Smooth muscle cell (in vitro differentiated cells): ENCODE data around the gene GPR161. TPM values are rescaled to one million over a fixed set of nuclear protein-coding genes. Genes with fewer than 3 reads are reported as not detected.
A peak's percentile ranks its signal among the peaks of the same experiment; 100 is the strongest.

ENCODE experiments used
- DNase-seq: peaks from one replicate; lab custom pipeline; 2025; ENCODE audit not compliant: unreplicated experiment; lab: John Stamatoyannopoulos, UW
- H2AFZ ChIP-seq: fragments of 200-600 bp; sonication (generic); 2 replicates; pipeline ENCODE4 v1.6.0; 2016; ENCODE audit warnings: antibody characterized with exemption, low read depth, mild to moderate bottlenecking
- H3F3A ChIP-seq: fragments of 200-600 bp; sonication (generic); 2 replicates; pipeline ENCODE4 v1.6.0; 2017; ENCODE audit warnings: antibody characterized with exemption, low read depth
- H3K27ac ChIP-seq: fragments of 200-600 bp; sonication (generic); 2 replicates; pipeline ENCODE4 v1.5.1; 2016; ENCODE audit warnings: low read depth, mild to moderate bottlenecking
- H3K27me3 ChIP-seq: fragments of 200-600 bp; sonication (generic); 2 replicates; pipeline ENCODE4 v1.6.1; 2016; ENCODE audit warnings: low read depth, mild to moderate bottlenecking
- H3K36me3 ChIP-seq: fragments of 200-600 bp; sonication (generic); 2 replicates; pipeline ENCODE4 v1.5.1; 2016; ENCODE audit warnings: low read depth
- H3K4me1 ChIP-seq: fragments of 200-600 bp; sonication (generic); 2 replicates; pipeline ENCODE4 v1.5.1; 2016; ENCODE audit warnings: low read depth
- H3K4me2 ChIP-seq: fragments of 200-600 bp; sonication (generic); 2 replicates; pipeline ENCODE4 v1.6.0; 2016; ENCODE audit warnings: mild to moderate bottlenecking
- H3K4me3 ChIP-seq: fragments of 200-600 bp; sonication (generic); 2 replicates; pipeline ENCODE4 v1.5.1; 2016; ENCODE audit warnings: mild to moderate bottlenecking
- H3K79me2 ChIP-seq: fragments of 200-600 bp; sonication (generic); 2 replicates; pipeline ENCODE4 v1.6.0; 2016; ENCODE audit warnings: low read depth, mild to moderate bottlenecking
- H3K9ac ChIP-seq: fragments of 200-600 bp; sonication (generic); 2 replicates; pipeline ENCODE4 v1.6.0; 2016; ENCODE audit warnings: low read depth
- H3K9me3 ChIP-seq: fragments of 200-600 bp; sonication (generic); replicated peaks from 2 replicates; pipeline ENCODE4 v1.5.1; 2016; ENCODE audit warnings: low read depth
- H4K20me1 ChIP-seq: fragments of 200-600 bp; sonication (generic); 2 replicates; pipeline ENCODE4 v1.6.0; 2016; ENCODE audit warnings: low read depth
- CTCF ChIP-seq: fragments of 200-600 bp; sonication (generic); IDR thresholded peaks from 2 replicates; pipeline ENCODE4 v1.5.1; 2017; ENCODE audit warnings: borderline replicate concordance, mild to moderate bottlenecking, antibody characterized with exemption; ENCODE audit not compliant: insufficient read depth, poor library complexity, severe bottlenecking
- WGBS: methylation state at CpG from one replicate; pipeline ENCODE4 v1.1.7; 2016; ENCODE audit warnings: low lambda C conversion rate; 5-methylcytosine and 5-hydroxymethylcytosine counted together
- polyA plus RNA-seq: library from polyadenylated mRNA; unstranded; fragments of >200 nt; fragmentation: Nextera tagmentation; extraction: Ambion mirVana; gene quantifications from 2 replicates; pipeline ENCODE4 v1.2.1, GENCODE V29; 2016
- total RNA-seq: library from RNA; depleted of rRNA; stranded (reverse); fragments of >200 nt; gene quantifications from 2 replicates; pipeline ENCODE4 v1.2.3, GENCODE V29; 2014

The GPR161 gene
- total and polyA plus RNA-seq, 2 experiments from 2014 or later, result 9.7 to 25.4 TPM

GRCh38 chr1:168084396-168085231 is 52.1 kb downstream of the GPR161 start:
- 45% methylated on average over 13 of the region's 13 CpGs for WGBS
- Histone ChIP-seq H3F3A (peaks cover 1% of the 10 kb centered on the region), H3K9me3 (no peaks in the 10 kb centered on the region), H3K79me2 (no peaks in the 10 kb centered on the region), H3K36me3 (no peaks in the 10 kb centered on the region), H2AFZ (no peak overlapping the region), H3K4me2 (no peak overlapping the region), H3K27me3 (no peaks in the 10 kb centered on the region), H3K27ac (no peak overlapping the region), H3K4me3 (no peak overlapping the region), H3K4me1 (no peaks in the 10 kb centered on the region), H3K9ac (no peak overlapping the region), H4K20me1 (no peaks in the 10 kb centered on the region)
- peak; percentile 9 for DNase-seq
- TF ChIP-seq CTCF, result peak; percentile 92

- Histone ChIP-seq H3K36me3 (no peaks in the 10 kb centered on the region), H3K9me3 (no peaks in the 10 kb centered on the region), H3K4me3 (no peak overlapping the region), H3K4me1 (no peaks in the 10 kb centered on the region), H2AFZ (no peak overlapping the region), H3K79me2 (no peaks in the 10 kb centered on the region), H3K27ac (no peak overlapping the region), H3K4me2 (no peak overlapping the region), H3K27me3 (no peaks in the 10 kb centered on the region), H3K9ac (no peak overlapping the region), H4K20me1 (no peaks in the 10 kb centered on the region), H3F3A (peaks cover 2% of the 10 kb centered on the region)
- WGBS, result 90% methylated on average over 7 of the region's 7 CpGs
- TF ChIP-seq CTCF, result no peak
- DNase-seq, result no peak
These were observed 53.0 kb downstream of the GPR161 start for GRCh38 chr1:168083456-168084325.

GRCh38 chr1:168082008-168082876 is 54.5 kb downstream of the GPR161 start:
- Histone ChIP-seq H3K4me1 (no peaks in the 10 kb centered on the region), H3K36me3 (no peaks in the 10 kb centered on the region), H2AFZ (no peak overlapping the region), H3K79me2 (no peaks in the 10 kb centered on the region), H3K27me3 (no peaks in the 10 kb centered on the region), H3K9me3 (no peaks in the 10 kb centered on the region), H3K4me3 (no peak overlapping the region), H4K20me1 (no peaks in the 10 kb centered on the region), H3K4me2 (no peak overlapping the region), H3K27ac (peak overlapping the region; percentile 51), H3K9ac (peak overlapping the region; percentile 8), H3F3A (peaks cover 2% of the 10 kb centered on the region)
- DNase-seq, result peak; percentile 24
- WGBS, result 49% methylated on average over 8 of the region's 8 CpGs
- peak; percentile 73 for TF ChIP-seq CTCF
